ENCODE results near the gene LRP1B. TPM values are rescaled to one million over a fixed set of nuclear protein-coding genes. Genes with fewer than 3 reads are reported as not detected.

The LRP1B gene
- total RNA-seq, 4 donors from 2014 or later: 37.1 to 82.7 (median 50.9) TPM

DNA sequence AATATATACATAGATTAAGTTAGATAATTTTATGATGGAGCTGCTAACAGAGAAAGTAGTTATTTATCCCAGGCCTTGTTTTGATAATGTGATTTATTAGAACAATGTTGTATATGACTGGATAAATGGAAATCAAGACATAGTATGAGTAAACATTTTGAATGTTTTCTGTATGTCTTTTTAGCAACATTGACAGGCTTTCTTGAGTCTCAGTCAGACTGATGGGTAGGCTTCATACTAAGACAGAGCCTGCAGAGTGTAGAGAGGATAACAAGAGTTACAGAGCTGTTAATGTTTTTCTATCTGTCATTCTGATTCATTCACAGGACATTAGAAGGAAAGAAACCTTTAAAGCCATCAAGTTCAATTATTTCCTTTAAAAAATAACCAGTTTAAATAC is 478.5 kb downstream of the LRP1B start:
- DNase-seq: no peak
- no peak overlapping the region for H3K27ac ChIP-seq
- intact Hi-C loops (cut with DNase I): no loop called here

DNA sequence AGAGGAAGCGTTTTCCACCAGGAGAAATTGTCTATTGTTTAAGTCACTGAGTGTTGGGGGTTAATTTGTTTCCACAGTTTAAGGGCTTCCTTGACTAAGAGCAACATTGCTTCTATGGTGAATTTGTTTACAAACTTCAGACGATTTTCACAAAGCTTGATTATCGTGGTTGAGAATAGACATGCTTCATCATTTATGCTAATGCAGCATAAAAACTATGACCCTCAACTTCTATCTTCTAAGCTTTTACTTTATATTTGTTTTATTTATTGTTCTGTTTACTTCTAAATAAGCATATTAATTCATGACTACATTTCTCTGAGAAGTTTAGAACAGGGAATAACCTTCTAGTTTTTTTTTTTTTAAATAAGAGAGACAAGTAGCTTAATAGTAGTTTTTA is 483.5 kb downstream of the LRP1B start:
- intact Hi-C loops (cut with DNase I): no loop called here
- H3K9me3 ChIP-seq: no peaks in the 10 kb centered on the region
- WGBS, 2 donors: 83 to 85% methylated on average over 3 of the region's 3 CpGs

More for the DNA sequence above, 478.5 kb downstream of the LRP1B start:
- no peak for TF ChIP-seq POLR2A (IDR thresholded peaks at IDR 0.05)
- TF ChIP-seq, protein P1, sequence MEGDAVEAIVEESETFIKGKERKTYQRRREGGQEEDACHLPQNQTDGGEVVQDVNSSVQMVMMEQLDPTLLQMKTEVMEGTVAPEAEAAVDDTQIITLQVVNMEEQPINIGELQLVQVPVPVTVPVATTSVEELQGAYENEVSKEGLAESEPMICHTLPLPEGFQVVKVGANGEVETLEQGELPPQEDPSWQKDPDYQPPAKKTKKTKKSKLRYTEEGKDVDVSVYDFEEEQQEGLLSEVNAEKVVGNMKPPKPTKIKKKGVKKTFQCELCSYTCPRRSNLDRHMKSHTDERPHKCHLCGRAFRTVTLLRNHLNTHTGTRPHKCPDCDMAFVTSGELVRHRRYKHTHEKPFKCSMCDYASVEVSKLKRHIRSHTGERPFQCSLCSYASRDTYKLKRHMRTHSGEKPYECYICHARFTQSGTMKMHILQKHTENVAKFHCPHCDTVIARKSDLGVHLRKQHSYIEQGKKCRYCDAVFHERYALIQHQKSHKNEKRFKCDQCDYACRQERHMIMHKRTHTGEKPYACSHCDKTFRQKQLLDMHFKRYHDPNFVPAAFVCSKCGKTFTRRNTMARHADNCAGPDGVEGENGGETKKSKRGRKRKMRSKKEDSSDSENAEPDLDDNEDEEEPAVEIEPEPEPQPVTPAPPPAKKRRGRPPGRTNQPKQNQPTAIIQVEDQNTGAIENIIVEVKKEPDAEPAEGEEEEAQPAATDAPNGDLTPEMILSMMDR (IDR thresholded peaks at IDR 0.05): no peak
- no peaks in the 10 kb centered on the region for H3K4me1 ChIP-seq
- H3K27me3 ChIP-seq: no peaks in the 10 kb centered on the region
- no peaks in the 10 kb centered on the region for H3K36me3 ChIP-seq
- no peak overlapping the region for H3K4me3 ChIP-seq (replicated peaks in 1 of 3)
- H3K9me3 ChIP-seq: no peaks in the 10 kb centered on the region

DNA sequence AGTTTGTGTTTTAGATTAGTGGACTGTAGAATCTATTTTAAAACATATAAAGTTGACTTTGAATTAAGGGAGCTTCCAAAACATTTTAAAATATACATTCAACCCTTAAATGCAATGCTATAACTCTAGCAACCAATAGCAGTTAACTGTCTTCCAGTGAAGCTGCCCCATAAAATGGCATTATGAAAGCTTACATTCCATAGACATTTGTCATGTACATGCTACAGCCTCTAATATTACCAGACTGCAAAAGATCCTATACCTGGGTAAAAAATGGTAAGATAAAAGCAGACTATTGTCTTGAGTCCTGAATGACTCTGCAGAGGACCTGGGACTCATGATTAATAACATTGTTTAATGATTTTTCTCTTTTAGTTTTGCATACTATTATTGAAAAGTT is 489.4 kb downstream of the LRP1B start:
- Histone ChIP-seq H3K4me1 (no peaks in the 10 kb centered on the region), H3K27ac (no peak overlapping the region), H3K36me3 (no peaks in the 10 kb centered on the region), H3K4me3 (replicated peaks in 1 of 3) (no peak overlapping the region), H3K9me3 (no peaks in the 10 kb centered on the region), H3K27me3 (no peaks in the 10 kb centered on the region)
- intact Hi-C loops (cut with DNase I): no loop called here
- DNase-seq: no peak
- no peak for TF ChIP-seq POLR2A (IDR thresholded peaks at IDR 0.05)
- TF ChIP-seq, protein P1 (IDR thresholded peaks at IDR 0.05): no peak

More for the DNA sequence above, 483.5 kb downstream of the LRP1B start:
- TF ChIP-seq POLR2A (IDR thresholded peaks at IDR 0.05): no peak
- TF ChIP-seq, protein P1 (IDR thresholded peaks at IDR 0.05): no peak
- Histone ChIP-seq H3K36me3 (no peaks in the 10 kb centered on the region), H3K27me3 (no peaks in the 10 kb centered on the region), H3K4me1 (no peaks in the 10 kb centered on the region), H3K4me3 (replicated peaks in 1 of 3) (no peak overlapping the region), H3K27ac (no peak overlapping the region)
- DNase-seq: no peak

DNA sequence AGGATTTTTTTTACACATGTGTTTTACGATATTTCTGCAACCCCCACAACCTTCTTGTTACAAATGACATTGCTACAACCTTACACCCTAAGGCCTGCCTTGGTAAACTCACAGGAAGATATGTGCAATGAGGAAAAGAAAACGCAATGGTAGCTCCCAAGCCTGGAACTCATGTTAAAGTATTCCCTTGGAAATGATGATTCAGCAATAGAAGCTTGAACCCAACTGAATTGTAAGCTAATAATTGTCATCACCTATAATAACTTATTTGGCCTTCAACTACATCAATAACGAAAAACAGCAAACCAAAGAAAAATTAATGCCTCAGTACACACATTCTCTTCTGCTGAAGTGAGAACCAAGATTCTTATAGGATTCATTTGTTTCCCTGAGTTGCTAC is 491.0 kb downstream of the LRP1B start:
- H3K27me3 ChIP-seq: no peaks in the 10 kb centered on the region
- no peak for DNase-seq
- WGBS, 2 donors: 60 to 90% methylated on average over 3 of the region's 3 CpGs
- H3K4me1 ChIP-seq: no peaks in the 10 kb centered on the region
- intact Hi-C loops (cut with DNase I): no loop called here
- H3K4me3 ChIP-seq (replicated peaks in 1 of 3): no peak overlapping the region
- no peaks in the 10 kb centered on the region for H3K9me3 ChIP-seq
- no peak overlapping the region for H3K27ac ChIP-seq
- no peaks in the 10 kb centered on the region for H3K36me3 ChIP-seq
- no peak for TF ChIP-seq POLR2A (IDR thresholded peaks at IDR 0.05)
- TF ChIP-seq, protein P1 (IDR thresholded peaks at IDR 0.05): no peak

DNA sequence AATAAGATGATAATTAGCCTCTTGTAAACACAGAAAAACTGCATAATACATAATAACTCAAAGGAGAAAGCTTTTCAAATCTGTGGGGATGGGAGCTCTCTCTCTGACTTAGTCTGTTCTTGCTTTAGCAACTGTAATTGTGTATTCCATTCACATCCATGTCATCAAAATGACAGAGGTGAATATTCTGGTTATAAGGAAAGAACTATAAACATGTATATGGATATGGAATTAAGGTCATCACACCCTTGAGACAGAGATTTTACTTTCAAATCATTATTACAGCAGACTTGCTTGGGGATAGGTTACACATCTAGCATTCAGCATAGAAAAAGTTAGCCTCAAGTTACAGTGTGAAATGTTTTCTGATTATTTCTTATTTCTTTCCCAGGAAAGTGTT is 497.7 kb downstream of the LRP1B start:
- TF ChIP-seq, protein P1 (IDR thresholded peaks at IDR 0.05): no peak
- no peak for TF ChIP-seq POLR2A (IDR thresholded peaks at IDR 0.05)
- Histone ChIP-seq H3K4me3 (replicated peaks in 1 of 3) (no peak overlapping the region), H3K27ac (no peak overlapping the region), H3K9me3 (no peaks in the 10 kb centered on the region), H3K36me3 (no peaks in the 10 kb centered on the region), H3K4me1 (no peaks in the 10 kb centered on the region), H3K27me3 (no peaks in the 10 kb centered on the region)
- DNase-seq: no peak
- intact Hi-C loops (cut with DNase I): no loop called here

Measured in thyroid gland (tissue), 4 donors.